GM21576 (cell line): ENCODE results near the gene ANLN.
A peak's percentile ranks its signal among the peaks of the same experiment; 100 is the strongest.

Experiments used
- ATAC-seq: cut with Tn5 transposase; IDR thresholded peaks from one replicate; pipeline ENCODE4 v1.9.1; 2021; ENCODE audit warnings: mild to moderate bottlenecking, moderate library complexity; ENCODE audit not compliant: unreplicated experiment

The ANLN gene, protein sequence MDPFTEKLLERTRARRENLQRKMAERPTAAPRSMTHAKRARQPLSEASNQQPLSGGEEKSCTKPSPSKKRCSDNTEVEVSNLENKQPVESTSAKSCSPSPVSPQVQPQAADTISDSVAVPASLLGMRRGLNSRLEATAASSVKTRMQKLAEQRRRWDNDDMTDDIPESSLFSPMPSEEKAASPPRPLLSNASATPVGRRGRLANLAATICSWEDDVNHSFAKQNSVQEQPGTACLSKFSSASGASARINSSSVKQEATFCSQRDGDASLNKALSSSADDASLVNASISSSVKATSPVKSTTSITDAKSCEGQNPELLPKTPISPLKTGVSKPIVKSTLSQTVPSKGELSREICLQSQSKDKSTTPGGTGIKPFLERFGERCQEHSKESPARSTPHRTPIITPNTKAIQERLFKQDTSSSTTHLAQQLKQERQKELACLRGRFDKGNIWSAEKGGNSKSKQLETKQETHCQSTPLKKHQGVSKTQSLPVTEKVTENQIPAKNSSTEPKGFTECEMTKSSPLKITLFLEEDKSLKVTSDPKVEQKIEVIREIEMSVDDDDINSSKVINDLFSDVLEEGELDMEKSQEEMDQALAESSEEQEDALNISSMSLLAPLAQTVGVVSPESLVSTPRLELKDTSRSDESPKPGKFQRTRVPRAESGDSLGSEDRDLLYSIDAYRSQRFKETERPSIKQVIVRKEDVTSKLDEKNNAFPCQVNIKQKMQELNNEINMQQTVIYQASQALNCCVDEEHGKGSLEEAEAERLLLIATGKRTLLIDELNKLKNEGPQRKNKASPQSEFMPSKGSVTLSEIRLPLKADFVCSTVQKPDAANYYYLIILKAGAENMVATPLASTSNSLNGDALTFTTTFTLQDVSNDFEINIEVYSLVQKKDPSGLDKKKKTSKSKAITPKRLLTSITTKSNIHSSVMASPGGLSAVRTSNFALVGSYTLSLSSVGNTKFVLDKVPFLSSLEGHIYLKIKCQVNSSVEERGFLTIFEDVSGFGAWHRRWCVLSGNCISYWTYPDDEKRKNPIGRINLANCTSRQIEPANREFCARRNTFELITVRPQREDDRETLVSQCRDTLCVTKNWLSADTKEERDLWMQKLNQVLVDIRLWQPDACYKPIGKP

DNA sequence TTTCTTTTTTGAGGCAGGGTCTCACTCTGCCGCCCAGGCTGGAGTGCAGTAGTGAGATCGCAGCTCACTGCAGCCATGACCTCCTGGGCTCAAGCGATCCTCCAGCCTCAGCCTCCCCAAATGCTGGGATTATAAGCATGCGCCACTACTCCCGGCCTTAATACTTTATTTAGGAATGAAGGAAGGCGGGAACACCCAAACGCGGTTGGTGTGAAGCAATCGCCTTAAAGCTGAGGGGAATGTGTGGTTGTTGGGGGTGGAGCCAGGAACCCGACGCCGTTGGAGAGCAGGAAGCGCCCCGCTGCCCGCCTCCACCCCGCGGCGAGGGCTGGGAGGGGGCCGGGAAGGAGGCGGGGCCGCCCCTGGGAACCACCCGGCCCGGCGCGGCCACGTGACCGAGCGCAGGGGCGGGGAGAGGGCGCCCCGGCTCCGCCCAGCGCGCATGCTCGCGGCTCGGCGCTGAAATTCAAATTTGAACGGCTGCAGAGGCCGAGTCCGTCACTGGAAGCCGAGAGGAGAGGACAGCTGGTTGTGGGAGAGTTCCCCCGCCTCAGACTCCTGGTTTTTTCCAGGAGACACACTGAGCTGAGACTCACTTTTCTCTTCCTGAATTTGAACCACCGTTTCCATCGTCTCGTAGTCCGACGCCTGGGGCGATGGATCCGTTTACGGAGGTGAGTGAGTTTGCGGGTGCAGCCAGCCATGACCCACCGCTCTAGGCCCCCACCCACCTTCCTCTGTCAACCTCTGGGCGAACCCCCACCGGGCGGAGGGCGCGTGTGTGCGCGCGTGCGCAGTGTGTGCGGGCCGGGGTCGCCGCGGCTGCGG, at the start of gene ANLN:
Gene ANLN (plus strand): TSS at position 492 of the 828 bp plus-strand sequence. CDS start 165 bp downstream, at position 657.
- peak; percentile 76 for ATAC-seq

DNA sequence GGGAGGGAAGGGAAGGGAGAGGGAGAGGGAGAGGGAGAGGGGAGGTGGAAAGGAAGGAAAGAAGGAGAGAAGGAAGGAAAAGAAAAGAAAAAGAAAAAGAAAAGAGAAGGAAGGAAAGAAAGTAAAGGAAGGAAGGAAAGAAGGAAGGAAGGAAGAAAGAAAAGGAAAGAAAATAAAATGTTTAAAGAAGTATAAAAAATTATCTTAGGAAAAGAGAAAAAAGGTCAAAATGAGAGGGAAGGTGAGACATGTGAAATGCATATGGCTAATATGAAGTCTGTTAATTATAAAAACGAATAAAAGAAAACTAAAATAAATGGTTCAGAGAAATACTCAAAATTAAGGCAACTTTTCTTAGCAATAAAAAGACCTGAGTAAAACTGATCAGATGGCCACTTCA, 46.1 kb upstream of the ANLN start:
- ATAC-seq: no peak

GRCh38 chr7:36344622-36345021, 45.0 kb upstream of the ANLN start:
- no peak for ATAC-seq

GRCh38 chr7:36346260-36346831, 43.3 kb upstream of the ANLN start:
- ATAC-seq: no peak

GRCh38 chr7:36348256-36348655, 41.4 kb upstream of the ANLN start:
- no peak for ATAC-seq

DNA sequence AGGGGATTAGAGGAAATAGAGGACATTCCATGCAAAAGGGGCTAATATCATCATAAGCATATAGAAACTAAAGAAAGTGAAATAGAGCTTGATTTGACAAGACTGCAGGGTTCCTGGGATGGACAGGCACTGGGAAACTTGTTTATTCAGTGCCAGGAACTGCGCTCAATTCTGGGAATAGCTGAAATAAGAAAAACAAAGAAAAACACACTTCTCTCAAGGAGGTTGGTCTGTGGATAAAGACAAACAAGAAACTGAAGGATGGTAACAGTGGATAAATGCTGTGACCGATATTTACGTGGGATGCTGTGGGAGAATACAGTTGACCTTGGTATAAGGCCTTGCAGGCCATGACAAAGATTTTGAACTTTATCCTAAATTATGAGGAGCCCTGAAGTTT, 40.9 kb upstream of the ANLN start:
- ATAC-seq: no peak

DNA sequence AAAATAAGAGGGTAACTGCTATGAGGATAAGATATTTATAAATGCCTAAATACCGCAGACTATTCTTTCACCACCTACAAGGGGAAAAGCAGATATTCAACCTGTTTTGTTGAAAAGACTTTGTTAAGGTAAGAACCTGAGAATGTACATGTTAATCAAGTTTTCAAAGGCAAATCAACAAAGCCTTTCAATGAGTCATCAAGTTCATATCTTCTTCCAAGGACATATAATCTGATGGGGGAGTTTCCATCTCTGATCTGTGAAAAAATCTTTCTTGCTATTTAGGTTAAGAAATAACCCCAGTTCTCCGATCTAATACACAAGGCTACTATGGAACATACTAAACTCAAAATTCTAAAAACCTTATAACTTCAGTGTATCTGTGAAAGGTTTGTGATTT, 40.0 kb upstream of the ANLN start:
- no peak for ATAC-seq

- no peak for ATAC-seq
These were observed 34.2 kb upstream of the ANLN start for GRCh38 chr7:36355490-36355889.

DNA sequence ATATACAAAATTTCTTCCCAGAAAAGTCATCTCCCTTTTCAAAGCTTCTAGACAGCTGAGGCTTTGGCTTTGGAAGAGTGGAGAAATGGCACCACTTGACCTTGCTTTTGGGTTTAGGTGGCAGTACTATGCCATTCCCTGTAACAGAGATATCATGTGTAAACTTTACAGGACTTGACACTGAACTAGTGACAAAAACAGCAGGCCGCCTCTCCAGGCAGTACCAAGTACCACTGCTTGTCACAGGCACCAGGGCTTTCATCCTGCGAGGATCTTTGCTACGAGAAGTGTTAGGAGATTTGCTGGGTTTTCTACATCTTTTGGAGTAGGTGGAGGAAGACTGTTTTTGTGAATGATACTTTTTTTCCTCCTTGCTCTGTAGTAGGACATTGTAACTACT, 32.6 kb upstream of the ANLN start:
- no peak for ATAC-seq

- no peak for ATAC-seq
These were observed 31.1 kb upstream of the ANLN start for GRCh38 chr7:36358589-36358988.

GRCh38 chr7:36360244-36360643, 29.4 kb upstream of the ANLN start:
- ATAC-seq: no peak

DNA sequence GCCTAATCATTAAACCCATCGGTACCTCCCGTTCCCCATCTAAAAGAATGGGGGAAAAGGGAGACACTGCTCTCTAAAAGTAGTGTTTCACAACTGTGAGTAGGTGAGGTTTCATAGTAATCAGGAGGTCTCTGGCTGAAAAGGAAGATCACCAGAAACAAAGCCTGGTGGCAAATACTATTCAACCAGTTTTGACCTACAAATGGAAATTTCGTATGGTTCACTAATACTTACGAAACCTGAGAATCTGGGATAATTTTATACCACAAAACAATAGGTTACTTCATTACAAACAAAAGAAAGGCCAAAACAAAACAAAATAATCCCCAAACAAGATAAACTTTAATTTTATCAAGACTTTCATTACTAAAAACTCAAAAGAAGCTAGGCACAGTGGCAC, 28.4 kb upstream of the ANLN start:
- ATAC-seq: no peak

DNA sequence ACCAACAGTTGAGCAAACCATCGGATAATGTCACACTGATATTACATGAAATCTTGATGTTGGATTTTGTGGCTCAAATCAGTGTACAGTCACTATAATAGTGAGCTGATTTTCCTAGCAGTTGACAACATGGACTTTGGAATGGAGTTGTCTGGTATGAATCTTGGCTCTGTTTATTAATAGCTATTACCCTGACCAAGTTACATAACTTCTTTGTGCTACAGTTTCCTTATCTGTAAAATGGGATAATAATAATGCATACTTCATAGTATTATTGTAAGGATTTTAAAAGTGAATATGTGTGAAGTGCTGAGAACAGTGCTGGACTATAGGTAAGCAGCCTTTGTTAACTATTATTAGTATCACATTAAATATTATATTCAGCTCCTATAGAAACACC, 26.1 kb upstream of the ANLN start:
- ATAC-seq: no peak

- ATAC-seq: no peak
These were observed 23.5 kb upstream of the ANLN start for GRCh38 chr7:36366005-36366717.

DNA sequence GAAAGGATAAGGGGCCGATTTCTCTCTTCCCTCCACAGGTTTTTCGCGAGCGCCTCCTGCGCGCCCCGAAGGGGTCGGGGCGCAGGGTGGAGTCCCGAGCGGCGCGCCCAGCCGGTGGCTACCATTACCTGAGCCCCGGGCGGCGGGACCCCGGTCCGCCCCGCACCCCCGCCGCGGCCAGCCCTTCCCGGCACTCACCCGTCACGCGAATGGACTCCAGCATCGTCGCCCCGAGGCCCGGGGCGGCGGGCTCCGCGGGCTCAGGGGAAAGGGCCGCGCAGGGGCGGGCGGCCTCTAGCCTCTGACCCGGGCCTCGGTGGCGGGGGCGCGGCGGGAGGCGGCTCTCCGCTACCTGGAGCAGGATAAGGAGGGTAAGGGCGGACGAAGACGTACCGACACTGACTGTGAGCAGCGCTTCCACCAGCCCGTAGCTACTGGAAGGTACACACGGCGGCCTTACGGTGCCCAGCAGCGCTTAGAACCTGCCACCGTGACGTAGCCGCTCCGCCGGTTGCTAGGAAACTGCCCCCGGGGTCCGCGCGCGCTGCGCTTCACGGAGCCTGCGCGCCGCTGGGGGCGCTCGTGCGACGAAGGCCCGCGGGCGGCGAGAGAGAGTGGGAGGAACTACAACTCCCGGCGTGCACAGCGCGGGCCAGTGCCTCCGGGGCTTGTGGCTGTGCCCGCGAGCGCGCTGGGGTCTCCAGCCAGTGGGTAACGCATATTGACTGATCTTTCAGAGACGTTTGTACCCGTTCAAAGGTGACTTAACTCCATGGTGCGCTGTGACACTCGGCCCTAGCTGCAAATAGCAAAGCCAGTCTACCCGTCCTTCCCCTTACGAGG, 22.7 kb upstream of the ANLN start:
- ATAC-seq: peak; percentile 99

- no peak for ATAC-seq
These were observed 22.0 kb upstream of the ANLN start for GRCh38 chr7:36367561-36368077.

- ATAC-seq: no peak
These were observed 21.2 kb upstream of the ANLN start for GRCh38 chr7:36368496-36368895.

DNA sequence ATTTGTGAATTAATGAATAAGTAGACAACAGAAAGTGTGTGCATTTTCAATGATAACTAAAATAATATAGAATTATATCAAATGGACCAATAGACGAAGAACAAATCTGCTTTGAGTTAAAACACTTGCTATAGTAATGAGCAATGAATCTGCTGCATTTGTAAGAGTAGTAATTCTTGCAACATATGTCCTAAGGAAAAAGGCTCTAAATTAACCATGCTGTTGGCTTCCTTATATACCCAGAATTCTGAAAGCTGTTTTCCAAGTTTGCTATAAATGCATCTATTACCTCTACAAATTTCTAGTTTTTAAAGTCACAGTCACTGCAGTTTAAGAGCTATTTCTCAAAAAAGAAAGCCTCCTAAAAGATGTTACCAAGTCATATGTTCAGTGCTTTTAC, 20.5 kb upstream of the ANLN start:
- ATAC-seq: no peak

GRCh38 chr7:36370046-36370445, 19.6 kb upstream of the ANLN start:
- ATAC-seq: no peak
